ENCODE data around the gene DCUN1D2.

- no peak for TF ChIP-seq EZH2 (optimal IDR thresholded peaks at IDR 0.05; ENCODE audit: low read depth, low read length)
- TF ChIP-seq, protein P1, sequence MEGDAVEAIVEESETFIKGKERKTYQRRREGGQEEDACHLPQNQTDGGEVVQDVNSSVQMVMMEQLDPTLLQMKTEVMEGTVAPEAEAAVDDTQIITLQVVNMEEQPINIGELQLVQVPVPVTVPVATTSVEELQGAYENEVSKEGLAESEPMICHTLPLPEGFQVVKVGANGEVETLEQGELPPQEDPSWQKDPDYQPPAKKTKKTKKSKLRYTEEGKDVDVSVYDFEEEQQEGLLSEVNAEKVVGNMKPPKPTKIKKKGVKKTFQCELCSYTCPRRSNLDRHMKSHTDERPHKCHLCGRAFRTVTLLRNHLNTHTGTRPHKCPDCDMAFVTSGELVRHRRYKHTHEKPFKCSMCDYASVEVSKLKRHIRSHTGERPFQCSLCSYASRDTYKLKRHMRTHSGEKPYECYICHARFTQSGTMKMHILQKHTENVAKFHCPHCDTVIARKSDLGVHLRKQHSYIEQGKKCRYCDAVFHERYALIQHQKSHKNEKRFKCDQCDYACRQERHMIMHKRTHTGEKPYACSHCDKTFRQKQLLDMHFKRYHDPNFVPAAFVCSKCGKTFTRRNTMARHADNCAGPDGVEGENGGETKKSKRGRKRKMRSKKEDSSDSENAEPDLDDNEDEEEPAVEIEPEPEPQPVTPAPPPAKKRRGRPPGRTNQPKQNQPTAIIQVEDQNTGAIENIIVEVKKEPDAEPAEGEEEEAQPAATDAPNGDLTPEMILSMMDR (IDR thresholded peaks at IDR 0.05; ENCODE audit: low read length): no peak
- TF ChIP-seq EZH2phosphoT487 (IDR thresholded peaks at IDR 0.05; ENCODE audit: low read length): no peak
Measured at GRCh38 chr13:113538689-113539058, 48.2 kb upstream of the DCUN1D2 start.
